ENCODE results near the gene RAB6B.

DNA sequence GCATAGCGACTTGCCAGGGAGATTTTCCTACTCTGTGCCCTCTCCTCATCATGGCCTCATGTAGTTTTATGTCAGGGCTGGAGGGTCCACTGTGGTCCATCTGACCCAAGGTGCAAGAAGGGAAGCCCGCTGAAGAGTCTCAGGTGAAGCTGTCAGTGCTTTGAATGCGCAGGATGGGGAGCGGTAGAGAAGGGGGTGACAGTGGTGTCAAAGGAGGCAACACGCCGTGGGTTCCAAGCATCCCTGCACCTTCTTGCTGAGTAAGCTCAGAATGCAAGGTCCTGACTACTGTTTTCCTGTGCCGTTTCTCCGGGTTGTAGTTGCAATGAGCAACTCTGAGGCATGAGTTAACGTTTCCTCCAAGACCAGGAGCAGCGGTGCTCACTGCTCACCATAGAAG, 44.9 kb upstream of the RAB6B start:
- TF ChIP-seq EZH2phosphoT487 (IDR thresholded peaks at IDR 0.05; ENCODE audit: low read depth, severe bottlenecking, unreplicated experiment), result no peak
- TF ChIP-seq, protein P1, sequence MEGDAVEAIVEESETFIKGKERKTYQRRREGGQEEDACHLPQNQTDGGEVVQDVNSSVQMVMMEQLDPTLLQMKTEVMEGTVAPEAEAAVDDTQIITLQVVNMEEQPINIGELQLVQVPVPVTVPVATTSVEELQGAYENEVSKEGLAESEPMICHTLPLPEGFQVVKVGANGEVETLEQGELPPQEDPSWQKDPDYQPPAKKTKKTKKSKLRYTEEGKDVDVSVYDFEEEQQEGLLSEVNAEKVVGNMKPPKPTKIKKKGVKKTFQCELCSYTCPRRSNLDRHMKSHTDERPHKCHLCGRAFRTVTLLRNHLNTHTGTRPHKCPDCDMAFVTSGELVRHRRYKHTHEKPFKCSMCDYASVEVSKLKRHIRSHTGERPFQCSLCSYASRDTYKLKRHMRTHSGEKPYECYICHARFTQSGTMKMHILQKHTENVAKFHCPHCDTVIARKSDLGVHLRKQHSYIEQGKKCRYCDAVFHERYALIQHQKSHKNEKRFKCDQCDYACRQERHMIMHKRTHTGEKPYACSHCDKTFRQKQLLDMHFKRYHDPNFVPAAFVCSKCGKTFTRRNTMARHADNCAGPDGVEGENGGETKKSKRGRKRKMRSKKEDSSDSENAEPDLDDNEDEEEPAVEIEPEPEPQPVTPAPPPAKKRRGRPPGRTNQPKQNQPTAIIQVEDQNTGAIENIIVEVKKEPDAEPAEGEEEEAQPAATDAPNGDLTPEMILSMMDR (IDR thresholded peaks at IDR 0.05; ENCODE audit: poor library complexity), result no peak
